ENCODE data around the gene CALM1. TPM values are rescaled to one million over a fixed set of nuclear protein-coding genes. Genes with fewer than 3 reads are reported as not detected.

CALM1 gene
- total RNA-seq, 2 experiments from 2014 or later, result 725 to 733 TPM

DNA sequence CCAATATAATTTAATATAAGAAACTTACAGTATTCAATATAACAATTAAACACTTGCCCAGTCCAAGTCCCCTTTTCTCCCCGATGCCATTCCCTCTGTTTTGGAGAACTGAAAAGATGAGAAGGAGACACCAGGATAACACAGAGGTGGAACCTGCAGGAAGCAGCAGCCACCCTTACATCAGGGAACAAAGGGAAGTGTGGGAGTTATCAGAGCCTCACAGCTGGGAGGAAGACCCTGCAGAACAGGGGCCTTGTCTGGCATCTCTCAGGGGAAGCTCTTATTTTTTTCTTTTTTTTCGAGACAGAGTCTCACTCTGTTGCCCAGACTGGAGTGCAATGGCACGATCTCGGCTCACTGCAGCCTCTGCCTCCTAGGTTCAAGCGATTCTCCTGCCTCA lies 52.6 kb downstream of the CALM1 start:
- ChIA-PET POLR2A (no interaction called here), CTCF (no interaction called here)
- peaks cover 3% of the 10 kb centered on the region for H3K27me3 Mint-ChIP-seq
- no peaks in the 10 kb centered on the region for H3K36me3 Mint-ChIP-seq
- H3K4me1 Mint-ChIP-seq (ENCODE audit: low read depth), result peaks cover 3% of the 10 kb centered on the region
- DNase-seq, result no peak
- H3K9me3 Mint-ChIP-seq, result no peaks in the 10 kb centered on the region
- no peak overlapping the region for H3K4me3 Mint-ChIP-seq
- intact Hi-C loops (cut with micrococcal nuclease), result no loop called here
- H3K27ac Mint-ChIP-seq, result no peak overlapping the region

DNA sequence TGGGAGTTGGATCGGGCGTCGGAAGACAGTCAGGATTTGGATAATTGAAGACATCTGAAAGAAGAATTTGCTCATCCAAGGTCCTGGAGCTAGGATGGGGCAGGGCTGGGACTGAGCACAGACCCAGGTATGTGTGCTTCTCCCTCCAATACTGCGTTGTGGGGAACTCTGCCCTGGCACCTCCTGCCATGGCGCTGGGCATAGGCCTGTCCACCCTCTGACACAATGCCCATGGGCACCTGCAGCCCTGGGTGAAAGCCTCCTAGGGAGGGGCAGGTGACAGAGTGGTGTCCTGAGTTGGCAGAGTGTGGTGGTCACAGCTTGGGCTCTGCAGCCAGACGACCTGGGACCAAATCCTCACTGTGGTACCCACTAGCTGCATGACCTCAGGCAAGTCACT lies 53.3 kb downstream of the CALM1 start:
- ChIA-PET CTCF (no interaction called here), POLR2A (no interaction called here)
- Mint-ChIP-seq H3K4me1 (ENCODE audit: low read depth) (peaks cover 3% of the 10 kb centered on the region), H3K9me3 (no peaks in the 10 kb centered on the region), H3K27me3 (peaks cover 3% of the 10 kb centered on the region), H3K4me3 (no peak overlapping the region), H3K27ac (no peak overlapping the region), H3K36me3 (no peaks in the 10 kb centered on the region)
- no peak for DNase-seq
- intact Hi-C loops (cut with micrococcal nuclease), result no loop called here

- intact Hi-C loops (cut with micrococcal nuclease), result no loop called here
- ChIA-PET POLR2A (no interaction called here), CTCF (no interaction called here)
- Mint-ChIP-seq H3K4me1 (ENCODE audit: low read depth) (peaks cover 3% of the 10 kb centered on the region), H3K9me3 (no peaks in the 10 kb centered on the region), H3K27me3 (peaks cover 3% of the 10 kb centered on the region), H3K36me3 (no peaks in the 10 kb centered on the region), H3K4me3 (no peak overlapping the region), H3K27ac (no peak overlapping the region)
- no peak for DNase-seq
Observed at GRCh38 chr14:90450667-90451066, 53.8 kb downstream of the CALM1 start.

- no peak for DNase-seq
- POLR2A ChIA-PET, result no interaction called here
- peaks cover 3% of the 10 kb centered on the region for H3K4me1 Mint-ChIP-seq (ENCODE audit: low read depth)
- no peak overlapping the region for H3K27ac Mint-ChIP-seq
- H3K9me3 Mint-ChIP-seq, result no peaks in the 10 kb centered on the region
- H3K27me3 Mint-ChIP-seq, result peaks cover under 1% of the 10 kb centered on the region
- H3K4me3 Mint-ChIP-seq, result no peak overlapping the region
- H3K36me3 Mint-ChIP-seq, result no peaks in the 10 kb centered on the region
- CTCF ChIA-PET, result no interaction called here
- intact Hi-C loops (cut with micrococcal nuclease), result no loop called here
Observed at GRCh38 chr14:90451443-90451842, 54.6 kb downstream of the CALM1 start.

GRCh38 chr14:90451961-90452360 lies 55.1 kb downstream of the CALM1 start:
- Mint-ChIP-seq H3K36me3 (no peaks in the 10 kb centered on the region), H3K4me1 (ENCODE audit: low read depth) (peaks cover 3% of the 10 kb centered on the region), H3K27me3 (no peaks in the 10 kb centered on the region), H3K4me3 (no peak overlapping the region), H3K9me3 (no peaks in the 10 kb centered on the region), H3K27ac (no peak overlapping the region)
- ChIA-PET POLR2A (no interaction called here), CTCF (no interaction called here)
- DNase-seq, result no peak
- intact Hi-C loops (cut with micrococcal nuclease), result no loop called here

DNA sequence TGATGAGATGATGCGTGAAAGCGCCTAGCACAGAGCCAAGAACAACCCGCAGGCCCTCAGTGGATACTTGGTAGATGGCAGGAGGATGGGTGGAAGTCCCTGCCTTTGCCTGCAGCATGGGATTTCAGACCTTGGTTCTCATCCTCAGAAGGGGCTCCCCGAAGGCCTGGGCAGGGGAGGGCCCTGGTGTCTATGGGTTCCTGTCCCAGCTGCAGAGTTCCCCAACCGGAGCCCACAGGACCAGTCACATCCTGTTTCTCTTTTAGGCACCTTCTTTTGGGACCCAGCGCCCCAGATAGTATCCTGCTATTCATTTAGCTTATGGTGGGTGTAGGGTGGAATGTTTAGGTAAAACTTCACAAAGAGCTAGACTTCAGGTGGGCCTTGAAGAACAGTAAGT lies 55.5 kb downstream of the CALM1 start:
- no peak overlapping the region for H3K27ac Mint-ChIP-seq
- no peaks in the 10 kb centered on the region for H3K27me3 Mint-ChIP-seq
- CTCF ChIA-PET, result no interaction called here
- peaks cover 3% of the 10 kb centered on the region for H3K4me1 Mint-ChIP-seq (ENCODE audit: low read depth)
- POLR2A ChIA-PET, result no interaction called here
- no peak overlapping the region for H3K4me3 Mint-ChIP-seq
- no peaks in the 10 kb centered on the region for H3K9me3 Mint-ChIP-seq
- intact Hi-C loops (cut with micrococcal nuclease), result no loop called here
- H3K36me3 Mint-ChIP-seq, result no peaks in the 10 kb centered on the region
- DNase-seq, result peak; percentile 27

DNA sequence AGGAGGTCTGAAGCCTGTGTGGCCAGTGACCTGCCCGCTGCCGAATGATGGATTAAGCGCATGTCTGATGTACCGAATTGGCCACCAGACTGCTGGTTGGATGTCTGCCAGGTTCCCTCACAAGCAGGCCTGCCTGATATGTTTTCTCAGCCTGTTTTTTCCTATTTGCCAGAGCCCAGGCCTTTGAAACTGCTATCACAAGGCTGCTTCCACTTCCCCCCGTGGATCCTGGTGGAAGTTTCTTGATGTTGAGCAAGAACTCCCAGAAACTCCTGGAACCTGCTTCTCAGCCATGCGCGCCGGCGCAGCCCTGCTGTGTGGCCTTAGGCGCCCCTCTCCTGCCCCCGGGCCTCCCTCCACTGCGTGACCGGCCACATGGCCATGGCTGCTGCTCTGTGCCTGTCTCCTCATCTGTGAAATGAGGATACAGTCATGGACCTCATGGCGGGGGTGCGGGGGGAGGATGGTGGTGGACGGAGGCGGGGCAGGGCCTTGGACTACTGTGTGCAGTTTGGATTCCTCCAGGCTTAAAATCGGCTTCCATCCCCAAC lies 56.6 kb downstream of the CALM1 start:
- Mint-ChIP-seq H3K9me3 (no peaks in the 10 kb centered on the region), H3K27ac (no peak overlapping the region), H3K27me3 (no peaks in the 10 kb centered on the region), H3K36me3 (no peaks in the 10 kb centered on the region), H3K4me1 (ENCODE audit: low read depth) (peaks cover 3% of the 10 kb centered on the region), H3K4me3 (no peak overlapping the region)
- no peak for DNase-seq
- ChIA-PET POLR2A (no interaction called here), CTCF (no interaction called here)
- intact Hi-C loops (cut with micrococcal nuclease), result no loop called here

- POLR2A ChIA-PET, result no interaction called here
- H3K27me3 Mint-ChIP-seq, result no peaks in the 10 kb centered on the region
- no peak overlapping the region for H3K4me3 Mint-ChIP-seq
- H3K9me3 Mint-ChIP-seq, result no peaks in the 10 kb centered on the region
- intact Hi-C loops (cut with micrococcal nuclease), result no loop called here
- H3K36me3 Mint-ChIP-seq, result no peaks in the 10 kb centered on the region
- H3K27ac Mint-ChIP-seq, result no peak overlapping the region
- CTCF ChIA-PET, result no interaction called here
- H3K4me1 Mint-ChIP-seq (ENCODE audit: low read depth), result peaks cover 3% of the 10 kb centered on the region
- DNase-seq, result no peak
Observed at GRCh38 chr14:90454041-90455000, 57.5 kb downstream of the CALM1 start.

DNA sequence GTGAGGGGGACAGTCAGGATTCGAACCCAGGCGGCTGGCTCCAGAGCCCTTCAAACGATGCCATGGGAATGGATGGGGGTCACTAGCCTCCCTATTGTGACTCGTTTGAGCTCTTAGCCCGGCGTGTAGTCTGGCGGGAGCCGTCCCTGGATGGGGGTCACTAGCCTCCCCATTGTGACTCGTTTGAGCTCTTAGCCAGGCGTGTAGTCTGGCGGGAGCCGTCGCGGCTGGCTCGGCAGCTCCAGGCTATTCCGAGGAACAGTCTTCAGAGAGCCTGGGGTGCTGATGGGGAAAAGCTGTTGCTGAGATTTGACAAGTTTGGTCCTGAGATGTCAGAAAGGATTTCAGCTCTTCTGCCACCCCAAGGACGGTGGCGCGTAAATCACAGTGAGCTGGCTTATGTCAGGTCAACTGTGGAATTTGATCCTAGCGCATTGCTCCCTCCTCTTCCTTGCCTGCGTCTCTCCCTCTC lies 58.3 kb downstream of the CALM1 start:
- intact Hi-C loops (cut with micrococcal nuclease), result no loop called here
- no peak overlapping the region for H3K27ac Mint-ChIP-seq
- peaks cover 3% of the 10 kb centered on the region for H3K4me1 Mint-ChIP-seq (ENCODE audit: low read depth)
- H3K27me3 Mint-ChIP-seq, result no peaks in the 10 kb centered on the region
- ChIA-PET CTCF (interaction anchor here (1.1 to 1.4 kb wide), 2 partner anchors 228 to 241 kb away, joined by 3 to 4 read pairs; no protein-coding TSS in a partner anchor), POLR2A (no interaction called here)
- no peak for DNase-seq
- H3K9me3 Mint-ChIP-seq, result no peaks in the 10 kb centered on the region
- no peak overlapping the region for H3K4me3 Mint-ChIP-seq
- H3K36me3 Mint-ChIP-seq, result no peaks in the 10 kb centered on the region

DNA sequence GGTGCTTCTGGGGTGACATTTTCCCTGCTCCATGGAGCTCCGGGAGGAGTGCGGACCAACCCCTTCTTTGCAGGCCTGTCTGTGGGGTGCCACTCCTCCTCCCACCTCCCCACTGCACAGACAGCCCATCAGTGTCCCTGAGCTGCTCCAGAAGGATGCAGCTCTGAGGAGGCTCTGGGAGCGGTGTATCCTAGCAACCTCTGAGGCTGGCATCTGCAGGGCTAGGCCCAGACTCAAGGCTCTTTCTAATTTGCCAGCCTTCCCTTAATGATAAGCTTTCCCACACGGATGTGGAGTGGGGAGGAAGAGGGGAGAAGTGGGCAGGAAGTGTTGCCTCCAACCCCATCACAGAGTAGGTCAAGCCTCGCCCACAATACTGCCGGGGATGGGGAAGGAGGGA lies 59.7 kb downstream of the CALM1 start:
- Mint-ChIP-seq H3K36me3 (no peaks in the 10 kb centered on the region), H3K27ac (no peak overlapping the region), H3K4me1 (ENCODE audit: low read depth) (peaks cover 3% of the 10 kb centered on the region), H3K9me3 (no peaks in the 10 kb centered on the region), H3K4me3 (no peak overlapping the region), H3K27me3 (no peaks in the 10 kb centered on the region)
- DNase-seq, result no peak
- ChIA-PET POLR2A (no interaction called here), CTCF (interaction anchor here (1.4 kb wide), 1 partner anchor 240 kb away, joined by 3 read pairs; no protein-coding TSS in a partner anchor)
- intact Hi-C loops (cut with micrococcal nuclease), result no loop called here

- intact Hi-C loops (cut with micrococcal nuclease), result no loop called here
- POLR2A ChIA-PET, result no interaction called here
- Mint-ChIP-seq H3K36me3 (no peaks in the 10 kb centered on the region), H3K9me3 (no peaks in the 10 kb centered on the region), H3K27ac (no peak overlapping the region), H3K4me3 (no peak overlapping the region), H3K4me1 (ENCODE audit: low read depth) (peaks cover 3% of the 10 kb centered on the region), H3K27me3 (no peaks in the 10 kb centered on the region)
- no peak for DNase-seq
- CTCF ChIA-PET, result no interaction called here
Observed at GRCh38 chr14:90457186-90457585, 60.4 kb downstream of the CALM1 start.

Measured in activated CD4-positive, alpha-beta memory T cell treated with anti-CD3 and anti-CD28 coated beads for 36 hours (primary cell).